NB4 (cell line): Measurements from ENCODE around the gene DCTN5.

Source experiments
- CTCF ChIP-seq: IDR thresholded peaks from one replicate; pipeline ENCODE4 v1.5.1; 2012; ENCODE audit warnings: low read depth, low read length
- POLR2A ChIP-seq: IDR thresholded peaks from 2 replicates; pipeline ENCODE4 v1.6.1; 2011; ENCODE audit warnings: mild to moderate bottlenecking; ENCODE audit not compliant: insufficient read length; ENCODE audit errors: extremely low read depth

DNA sequence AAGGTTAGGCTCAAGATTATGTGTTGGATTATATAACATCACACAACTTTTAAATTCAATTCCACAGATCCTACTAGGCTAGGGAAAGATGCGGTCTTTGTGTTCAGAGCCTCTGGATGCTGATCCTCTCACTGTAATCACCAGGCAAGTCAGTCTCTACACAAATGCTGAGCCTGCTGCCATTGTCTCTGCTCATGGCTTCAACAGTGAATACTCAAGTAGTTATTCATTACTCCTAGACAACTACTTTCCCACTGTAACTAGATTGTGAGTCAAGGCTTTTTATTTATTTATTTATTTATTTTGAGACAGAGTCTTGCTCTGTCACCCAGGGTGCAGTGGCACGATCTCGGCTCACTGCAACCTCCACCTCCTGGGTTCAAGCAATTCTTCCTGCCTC lies 29.3 kb upstream of the DCTN5 start:
- TF ChIP-seq CTCF (no peak), POLR2A (no peak)
